ENCODE results near the gene PRDM2.

PRDM2 gene

GRCh38 chr1:13871413-13871812 is 171.4 kb downstream of the PRDM2 start:
- no peak for DNase-seq

- DNase-seq, result no peak
Observed at GRCh38 chr1:13871886-13872285, 171.9 kb downstream of the PRDM2 start.

GRCh38 chr1:13873032-13873431 is 173.0 kb downstream of the PRDM2 start:
- DNase-seq, result no peak

Measured in activated T-cell treated with anti-CD3 and anti-CD28 coated beads, Interleukin-2, amount 50 U/mL, for 1 hour (primary cell).